ENCODE results near the gene SHISA7.

GRCh38 chr19:55492362-55492944 lies 49.4 kb upstream of the SHISA7 start:
- TF ChIP-seq, protein P1, sequence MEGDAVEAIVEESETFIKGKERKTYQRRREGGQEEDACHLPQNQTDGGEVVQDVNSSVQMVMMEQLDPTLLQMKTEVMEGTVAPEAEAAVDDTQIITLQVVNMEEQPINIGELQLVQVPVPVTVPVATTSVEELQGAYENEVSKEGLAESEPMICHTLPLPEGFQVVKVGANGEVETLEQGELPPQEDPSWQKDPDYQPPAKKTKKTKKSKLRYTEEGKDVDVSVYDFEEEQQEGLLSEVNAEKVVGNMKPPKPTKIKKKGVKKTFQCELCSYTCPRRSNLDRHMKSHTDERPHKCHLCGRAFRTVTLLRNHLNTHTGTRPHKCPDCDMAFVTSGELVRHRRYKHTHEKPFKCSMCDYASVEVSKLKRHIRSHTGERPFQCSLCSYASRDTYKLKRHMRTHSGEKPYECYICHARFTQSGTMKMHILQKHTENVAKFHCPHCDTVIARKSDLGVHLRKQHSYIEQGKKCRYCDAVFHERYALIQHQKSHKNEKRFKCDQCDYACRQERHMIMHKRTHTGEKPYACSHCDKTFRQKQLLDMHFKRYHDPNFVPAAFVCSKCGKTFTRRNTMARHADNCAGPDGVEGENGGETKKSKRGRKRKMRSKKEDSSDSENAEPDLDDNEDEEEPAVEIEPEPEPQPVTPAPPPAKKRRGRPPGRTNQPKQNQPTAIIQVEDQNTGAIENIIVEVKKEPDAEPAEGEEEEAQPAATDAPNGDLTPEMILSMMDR (IDR thresholded peaks at IDR 0.05; ENCODE audit: insufficient read depth, low read length): no peak
- TF ChIP-seq POLR2AphosphoS5 (IDR thresholded peaks at IDR 0.05; ENCODE audit: low read depth): no peak
- TF ChIP-seq, protein P2, sequence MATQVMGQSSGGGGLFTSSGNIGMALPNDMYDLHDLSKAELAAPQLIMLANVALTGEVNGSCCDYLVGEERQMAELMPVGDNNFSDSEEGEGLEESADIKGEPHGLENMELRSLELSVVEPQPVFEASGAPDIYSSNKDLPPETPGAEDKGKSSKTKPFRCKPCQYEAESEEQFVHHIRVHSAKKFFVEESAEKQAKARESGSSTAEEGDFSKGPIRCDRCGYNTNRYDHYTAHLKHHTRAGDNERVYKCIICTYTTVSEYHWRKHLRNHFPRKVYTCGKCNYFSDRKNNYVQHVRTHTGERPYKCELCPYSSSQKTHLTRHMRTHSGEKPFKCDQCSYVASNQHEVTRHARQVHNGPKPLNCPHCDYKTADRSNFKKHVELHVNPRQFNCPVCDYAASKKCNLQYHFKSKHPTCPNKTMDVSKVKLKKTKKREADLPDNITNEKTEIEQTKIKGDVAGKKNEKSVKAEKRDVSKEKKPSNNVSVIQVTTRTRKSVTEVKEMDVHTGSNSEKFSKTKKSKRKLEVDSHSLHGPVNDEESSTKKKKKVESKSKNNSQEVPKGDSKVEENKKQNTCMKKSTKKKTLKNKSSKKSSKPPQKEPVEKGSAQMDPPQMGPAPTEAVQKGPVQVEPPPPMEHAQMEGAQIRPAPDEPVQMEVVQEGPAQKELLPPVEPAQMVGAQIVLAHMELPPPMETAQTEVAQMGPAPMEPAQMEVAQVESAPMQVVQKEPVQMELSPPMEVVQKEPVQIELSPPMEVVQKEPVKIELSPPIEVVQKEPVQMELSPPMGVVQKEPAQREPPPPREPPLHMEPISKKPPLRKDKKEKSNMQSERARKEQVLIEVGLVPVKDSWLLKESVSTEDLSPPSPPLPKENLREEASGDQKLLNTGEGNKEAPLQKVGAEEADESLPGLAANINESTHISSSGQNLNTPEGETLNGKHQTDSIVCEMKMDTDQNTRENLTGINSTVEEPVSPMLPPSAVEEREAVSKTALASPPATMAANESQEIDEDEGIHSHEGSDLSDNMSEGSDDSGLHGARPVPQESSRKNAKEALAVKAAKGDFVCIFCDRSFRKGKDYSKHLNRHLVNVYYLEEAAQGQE (IDR thresholded peaks at IDR 0.05; ENCODE audit: insufficient replicate concordance, low read depth): no peak
- TF ChIP-seq GABPA (IDR thresholded peaks at IDR 0.05; ENCODE audit: low read depth): no peak
